Activated CD8-positive, alpha-beta memory T cell treated with anti-CD3 and anti-CD28 coated beads, Interleukin-2, amount 10 ng/mL, durations not matched to agents 7 days and 5 days (primary cell): ENCODE measurements around the gene TRABD2B. TPM values are rescaled to one million over a fixed set of nuclear protein-coding genes. Genes with fewer than 3 reads are reported as not detected.

Experiments used
- ATAC-seq: fragments of 150-1000 bp; cut with Tn5 transposase; one replicate; pipeline ENCODE4 v1.10.0; 2021; ENCODE audit warnings: moderate library complexity
- CTCF ChIA-PET: fragments of 350-600 bp; sonication (Branson Sonifier 250); formaldehyde crosslinking; loops from one replicate; lab custom pipeline; 2021; ENCODE audit warnings: antibody characterized with exemption; lab: Charles Lee
- DNase-seq: peaks from one replicate; pipeline ENCODE4 v3.0.0-alpha.2; 2020
- H3K27ac Mint-ChIP-seq: one replicate; pipeline ENCODE4 v1.8.0; 2021; ENCODE audit warnings: mild to moderate bottlenecking, mixed read lengths
- H3K27me3 Mint-ChIP-seq: one replicate; pipeline ENCODE4 v1.8.0; 2021; ENCODE audit warnings: mixed read lengths
- H3K36me3 Mint-ChIP-seq: one replicate; pipeline ENCODE4 v1.8.0; 2021; ENCODE audit warnings: mild to moderate bottlenecking, mixed read lengths
- H3K4me1 Mint-ChIP-seq: one replicate; pipeline ENCODE4 v1.8.0; 2021; ENCODE audit warnings: mixed read lengths
- H3K4me3 Mint-ChIP-seq: one replicate; pipeline ENCODE4 v1.8.0; 2021; ENCODE audit warnings: mild to moderate bottlenecking, moderate library complexity, mixed read lengths
- H3K9me3 Mint-ChIP-seq: one replicate; pipeline ENCODE4 v1.8.0; 2022; ENCODE audit warnings: low read depth, mixed read lengths
- total RNA-seq, 2 experiments: library from RNA; stranded (reverse); gene quantifications; one replicate each; pipeline ENCODE4 v1.2.3, GENCODE V29; 2021

TRABD2B gene
- total RNA-seq, 2 experiments from 2014 or later: not detected

DNA sequence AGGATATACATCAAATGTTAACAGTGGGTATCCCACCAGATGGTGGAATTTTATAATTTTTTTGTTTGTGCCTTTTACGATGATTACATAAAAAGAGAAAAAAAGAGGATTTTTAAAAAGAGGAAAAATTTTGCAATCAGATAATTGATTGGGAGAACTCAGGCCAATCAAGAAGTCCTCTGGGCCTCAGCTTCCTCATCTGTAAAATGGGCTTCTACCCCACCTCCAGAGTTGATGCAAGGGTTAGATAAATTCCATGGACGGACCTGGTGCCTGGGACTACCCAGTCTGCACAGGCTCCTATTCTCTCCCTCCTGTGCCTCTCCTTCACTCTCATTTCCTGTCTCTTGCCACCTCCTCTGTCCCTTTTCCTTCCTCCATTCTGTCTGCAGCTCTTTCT lies 88.9 kb downstream of the TRABD2B start:
- ATAC-seq (no peak), DNase-seq (no peak)
- CTCF ChIA-PET: no interaction called here
- H3K27ac Mint-ChIP-seq: no peak overlapping the region
- no peak overlapping the region for H3K4me3 Mint-ChIP-seq
- H3K4me1 Mint-ChIP-seq: no peaks in the 10 kb centered on the region
- peaks cover 14% of the 10 kb centered on the region for H3K27me3 Mint-ChIP-seq
- no peaks in the 10 kb centered on the region for H3K36me3 Mint-ChIP-seq
- H3K9me3 Mint-ChIP-seq: no peaks in the 10 kb centered on the region

GRCh38 chr1:47907177-47907528 lies 90.0 kb downstream of the TRABD2B start:
- Mint-ChIP-seq H3K27ac (no peak overlapping the region), H3K27me3 (peaks cover 15% of the 10 kb centered on the region), H3K4me3 (no peak overlapping the region), H3K4me1 (no peaks in the 10 kb centered on the region), H3K36me3 (no peaks in the 10 kb centered on the region), H3K9me3 (no peaks in the 10 kb centered on the region)
- no peak for ATAC-seq
- CTCF ChIA-PET: interaction anchor here (0.9 kb wide), 1 partner anchor 26 kb away, joined by 3 read pairs; no protein-coding TSS in a partner anchor
- no peak for DNase-seq

GRCh38 chr1:47906527-47907176 lies 90.5 kb downstream of the TRABD2B start:
- Mint-ChIP-seq H3K4me3 (no peak overlapping the region), H3K36me3 (no peaks in the 10 kb centered on the region), H3K27ac (no peak overlapping the region), H3K9me3 (no peaks in the 10 kb centered on the region), H3K4me1 (no peaks in the 10 kb centered on the region), H3K27me3 (peaks cover 15% of the 10 kb centered on the region)
- no peak for DNase-seq
- CTCF ChIA-PET: interaction anchor here (0.9 kb wide), 1 partner anchor 26 kb away, joined by 3 read pairs; no protein-coding TSS in a partner anchor
- no peak for ATAC-seq

GRCh38 chr1:47906009-47906432 lies 91.2 kb downstream of the TRABD2B start:
- DNase-seq (no peak), ATAC-seq (no peak)
- no peak overlapping the region for H3K4me3 Mint-ChIP-seq
- H3K9me3 Mint-ChIP-seq: no peaks in the 10 kb centered on the region
- CTCF ChIA-PET: interaction anchor here (0.9 kb wide), 1 partner anchor 27 kb away, joined by 3 read pairs; no protein-coding TSS in a partner anchor
- no peaks in the 10 kb centered on the region for H3K4me1 Mint-ChIP-seq
- peaks cover 15% of the 10 kb centered on the region for H3K27me3 Mint-ChIP-seq
- H3K36me3 Mint-ChIP-seq: no peaks in the 10 kb centered on the region
- no peak overlapping the region for H3K27ac Mint-ChIP-seq

DNA sequence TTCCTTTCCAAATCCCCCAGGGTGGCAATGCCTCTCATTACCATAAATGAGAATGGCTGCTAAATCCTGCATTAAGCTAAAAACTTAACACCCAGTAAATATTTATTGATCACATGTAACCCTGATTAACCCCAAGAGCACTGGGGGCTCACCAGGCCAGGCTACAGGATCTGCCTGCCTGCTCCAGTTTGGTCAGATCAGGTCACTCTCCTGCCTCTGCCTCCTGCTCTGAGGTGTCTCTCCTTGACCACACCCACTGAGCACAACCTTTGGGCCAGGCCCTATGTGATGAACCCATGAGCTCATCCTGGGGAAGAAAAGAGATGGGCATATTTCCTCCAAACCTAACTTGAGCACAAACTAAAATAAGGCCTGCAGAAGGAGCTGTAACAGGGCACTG lies 93.5 kb downstream of the TRABD2B start:
- Mint-ChIP-seq H3K4me1 (no peaks in the 10 kb centered on the region), H3K27me3 (peaks cover 15% of the 10 kb centered on the region), H3K9me3 (no peaks in the 10 kb centered on the region), H3K36me3 (no peaks in the 10 kb centered on the region), H3K4me3 (no peak overlapping the region), H3K27ac (no peak overlapping the region)
- no peak for ATAC-seq
- CTCF ChIA-PET: no interaction called here
- DNase-seq: no peak

- CTCF ChIA-PET: no interaction called here
- H3K9me3 Mint-ChIP-seq: no peaks in the 10 kb centered on the region
- ATAC-seq: no peak
- H3K4me3 Mint-ChIP-seq: no peak overlapping the region
- peaks cover 5% of the 10 kb centered on the region for H3K27me3 Mint-ChIP-seq
- no peak overlapping the region for H3K27ac Mint-ChIP-seq
- no peaks in the 10 kb centered on the region for H3K36me3 Mint-ChIP-seq
- no peaks in the 10 kb centered on the region for H3K4me1 Mint-ChIP-seq
- DNase-seq: no peak
These were observed 96.1 kb downstream of the TRABD2B start for GRCh38 chr1:47901001-47901575.

- DNase-seq: no peak
- no peaks in the 10 kb centered on the region for H3K36me3 Mint-ChIP-seq
- H3K27me3 Mint-ChIP-seq: peaks cover 6% of the 10 kb centered on the region
- H3K4me1 Mint-ChIP-seq: no peaks in the 10 kb centered on the region
- H3K4me3 Mint-ChIP-seq: no peak overlapping the region
- no peak overlapping the region for H3K27ac Mint-ChIP-seq
- CTCF ChIA-PET: no interaction called here
- no peak for ATAC-seq
- H3K9me3 Mint-ChIP-seq: no peaks in the 10 kb centered on the region
These were observed 98.9 kb downstream of the TRABD2B start for GRCh38 chr1:47898133-47898845.

- CTCF ChIA-PET: no interaction called here
- Mint-ChIP-seq H3K27ac (no peak overlapping the region), H3K4me1 (no peaks in the 10 kb centered on the region), H3K27me3 (peaks cover 5% of the 10 kb centered on the region), H3K36me3 (no peaks in the 10 kb centered on the region), H3K4me3 (no peak overlapping the region), H3K9me3 (no peaks in the 10 kb centered on the region)
- no peak for DNase-seq
- no peak for ATAC-seq
These were observed 101.7 kb downstream of the TRABD2B start for GRCh38 chr1:47895279-47896125.

- CTCF ChIA-PET: no interaction called here
- Mint-ChIP-seq H3K4me1 (no peaks in the 10 kb centered on the region), H3K9me3 (no peaks in the 10 kb centered on the region), H3K27me3 (peaks cover 5% of the 10 kb centered on the region), H3K36me3 (no peaks in the 10 kb centered on the region), H3K27ac (no peak overlapping the region), H3K4me3 (no peak overlapping the region)
- no peak for ATAC-seq
- no peak for DNase-seq
These were observed 102.5 kb downstream of the TRABD2B start for GRCh38 chr1:47894410-47895278.

DNA sequence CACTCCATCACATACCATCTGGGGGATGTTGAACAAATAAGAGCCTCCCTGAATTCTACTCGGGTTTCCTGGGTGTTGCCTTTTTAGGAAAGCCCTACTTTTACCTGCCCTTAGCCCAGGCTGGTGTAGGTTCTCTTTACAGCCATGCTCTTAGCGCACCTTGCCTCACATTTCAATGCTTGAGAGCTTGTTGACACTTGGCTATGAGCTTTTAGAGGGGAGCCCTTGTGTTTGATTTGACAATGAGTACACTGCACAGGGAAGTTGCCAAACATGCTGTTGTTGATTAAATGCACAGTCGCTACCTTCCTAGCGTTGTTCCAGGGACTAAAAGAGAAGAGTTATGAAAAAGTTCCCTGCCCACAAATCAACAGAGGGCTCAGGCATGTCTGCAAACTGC lies 103.8 kb downstream of the TRABD2B start:
- H3K36me3 Mint-ChIP-seq: no peaks in the 10 kb centered on the region
- no peak overlapping the region for H3K27ac Mint-ChIP-seq
- H3K4me1 Mint-ChIP-seq: no peaks in the 10 kb centered on the region
- DNase-seq (no peak), ATAC-seq (no peak)
- CTCF ChIA-PET: no interaction called here
- H3K4me3 Mint-ChIP-seq: no peak overlapping the region
- H3K27me3 Mint-ChIP-seq: peaks cover 5% of the 10 kb centered on the region
- H3K9me3 Mint-ChIP-seq: no peaks in the 10 kb centered on the region

DNA sequence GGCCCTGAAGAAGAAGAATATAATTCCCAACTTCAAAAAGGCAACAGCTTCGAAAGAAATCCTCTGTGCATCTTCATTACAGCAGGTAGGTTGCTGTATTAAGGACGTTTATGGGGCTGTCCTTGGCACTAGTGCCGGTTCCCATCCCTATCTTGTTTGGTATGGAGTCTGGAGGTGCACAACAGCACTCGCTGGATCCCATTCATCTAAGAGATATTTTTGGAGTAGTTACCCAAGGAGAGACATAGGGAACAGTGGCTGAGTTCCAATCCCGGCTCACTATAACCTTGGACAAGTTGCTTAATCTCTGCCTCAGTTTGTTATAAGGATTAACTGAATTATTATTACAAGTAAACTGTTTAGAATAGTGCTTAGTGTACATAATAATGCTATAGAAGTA lies 106.4 kb downstream of the TRABD2B start:
- no peaks in the 10 kb centered on the region for H3K36me3 Mint-ChIP-seq
- ATAC-seq: no peak
- H3K27me3 Mint-ChIP-seq: peaks cover 5% of the 10 kb centered on the region
- CTCF ChIA-PET: no interaction called here
- no peak for DNase-seq
- no peak overlapping the region for H3K4me3 Mint-ChIP-seq
- no peaks in the 10 kb centered on the region for H3K9me3 Mint-ChIP-seq
- no peaks in the 10 kb centered on the region for H3K4me1 Mint-ChIP-seq
- no peak overlapping the region for H3K27ac Mint-ChIP-seq

GRCh38 chr1:47888294-47888629 lies 108.9 kb downstream of the TRABD2B start:
- H3K36me3 Mint-ChIP-seq: no peaks in the 10 kb centered on the region
- no peaks in the 10 kb centered on the region for H3K9me3 Mint-ChIP-seq
- H3K27ac Mint-ChIP-seq: no peak overlapping the region
- H3K4me1 Mint-ChIP-seq: no peaks in the 10 kb centered on the region
- ATAC-seq (no peak), DNase-seq (no peak)
- H3K4me3 Mint-ChIP-seq: no peak overlapping the region
- CTCF ChIA-PET: no interaction called here
- H3K27me3 Mint-ChIP-seq: no peaks in the 10 kb centered on the region
